Left colon (tissue), 2 donors: ENCODE measurements around the gene CENPVL1. TPM values are rescaled to one million over a fixed set of nuclear protein-coding genes. Genes with fewer than 3 reads are reported as not detected.
"Not testable (repeated sequence)": the region's sequence is repeated elsewhere in the genome, so short reads cannot be mapped to it uniquely, and the experiment has no call there.

Experiments
- ATAC-seq: fragments of 200-7000 bp; cut with Tn5 transposase; one replicate; pipeline ENCODE4 v1.9.1; 2020; ENCODE audit warnings: mild to moderate bottlenecking, moderate library complexity
- DNase-seq, 2 donors: peaks; one replicate each; pipeline ENCODE4 v3.0.0-alpha.2; 2020
- intact Hi-C, 2 donors: fragments of 100-400 bp; cut with DNase I in 1 of 2; cut with micrococcal nuclease in 1 of 2; formaldehyde crosslinking; loops; one replicate each; pipeline versions ENCODE4 v1.11.2 to v1.14.0; 2022; cut with DNase I, micrococcal nuclease
- long read RNA-seq: library from polyadenylated mRNA; unstranded; transcript quantifications from one replicate; pipeline ENCODE4 v2.0.0, GENCODE V29; 2021
- total RNA-seq, 2 donors: library from RNA; stranded (reverse); fragmentation: NEBNext Ultra II Directional; extraction: Animal tissue kit (Norgen Biotek cat#: 25700); gene quantifications; one replicate each; pipeline ENCODE4 v1.2.1, GENCODE V29; 2021
- donor health status: DM: no; HTN: no; CAD: no.
- donor health status: DM: yes; HTN: yes; CAD: no.

Gene CENPVL1
- not detected for total RNA-seq
- long read RNA-seq = 0 reads

GRCh38 chrX:51710277-51711164 lies at the start of gene CENPVL1:
Gene CENPVL1 (plus strand): TSS chrX:51710512. CDS start chrX:51710512, 0 bp downstream.
- DNase-seq, ATAC-seq, intact Hi-C loops: not testable (repeated sequence)

DNA sequence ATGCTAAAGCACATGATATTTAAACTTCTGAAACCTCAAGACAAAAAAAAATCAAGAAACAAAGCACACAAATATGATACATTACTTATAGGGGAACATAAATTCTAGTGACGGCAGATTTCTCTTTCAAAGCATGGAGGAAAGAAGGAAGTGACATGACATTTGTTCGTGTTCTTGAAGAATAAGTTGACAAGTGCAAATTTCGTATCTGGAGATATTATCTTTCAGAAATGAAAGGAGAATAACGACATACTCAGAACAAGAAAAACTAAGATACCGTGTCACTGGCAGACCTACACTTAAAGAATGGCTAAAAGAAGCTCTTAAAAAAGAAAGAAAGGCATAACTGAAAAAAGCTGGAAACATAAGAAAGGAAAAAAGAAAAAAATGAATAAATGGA lies 44.3 kb upstream of the CENPVL1 start:
- no peak for DNase-seq
- intact Hi-C loops = no loop called here
- ATAC-seq = no peak

DNA sequence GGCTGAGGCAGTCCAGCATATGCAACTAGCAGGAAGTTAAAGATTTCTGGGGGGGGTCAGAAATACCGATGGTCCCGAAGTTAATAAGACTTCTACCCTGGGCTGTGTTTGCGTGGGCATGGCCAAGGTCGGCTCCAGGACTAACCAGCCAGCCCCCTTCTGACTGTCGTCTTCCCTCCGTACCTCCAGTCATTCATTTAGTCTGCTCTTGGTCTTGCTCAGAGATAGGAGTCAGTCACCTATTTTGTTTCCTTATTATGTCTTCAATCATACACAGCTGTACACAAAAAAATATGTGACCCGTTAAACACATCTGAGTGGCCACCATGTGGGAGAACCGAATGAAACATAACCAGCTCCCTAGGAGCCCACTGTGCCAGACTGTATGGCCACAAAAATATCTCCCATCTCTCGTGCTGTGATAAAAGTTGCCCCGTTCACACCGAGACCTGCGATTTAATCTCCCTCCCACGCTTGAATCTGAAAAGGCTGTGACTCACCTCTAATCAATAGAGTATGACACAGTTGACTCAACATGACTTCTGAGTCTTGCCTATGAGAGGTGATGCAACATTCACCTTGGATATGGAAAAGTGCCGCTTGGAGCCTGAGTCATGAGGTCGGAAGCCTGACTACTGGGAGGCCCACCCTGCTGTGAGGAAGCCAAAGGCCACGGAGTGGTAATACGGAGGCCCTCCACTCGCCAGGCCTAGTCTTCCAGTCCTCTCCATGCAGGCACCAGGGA lies 30.5 kb upstream of the CENPVL1 start:
- intact Hi-C loops, DNase-seq, ATAC-seq: not testable (repeated sequence)

- intact Hi-C loops, ATAC-seq: not testable (repeated sequence)
Measured at GRCh38 chrX:51681808-51682719, 28.2 kb upstream of the CENPVL1 start.

GRCh38 chrX:51682720-51683062 lies 27.6 kb upstream of the CENPVL1 start, which contains the start of gene CENPVL2:
Gene CENPVL2 (minus strand): TSS chrX:51682831. CDS start chrX:51682831, 0 bp downstream.
- intact Hi-C loops, ATAC-seq: not testable (repeated sequence)

More at GRCh38 chrX:51681808-51682719, 28.2 kb upstream of the CENPVL1 start:
- DNase-seq = not testable (repeated sequence)

GRCh38 chrX:51694254-51694653 lies 16.1 kb upstream of the CENPVL1 start:
- ATAC-seq = no peak
- intact Hi-C loops = no loop called here

More at GRCh38 chrX:51682720-51683062, 27.6 kb upstream of the CENPVL1 start, which contains the start of gene CENPVL2:
- DNase-seq = not testable (repeated sequence)

GRCh38 chrX:51697397-51697796 lies 12.9 kb upstream of the CENPVL1 start:
- DNase-seq = no peak
- no peak for ATAC-seq
- intact Hi-C loops = no loop called here

More at GRCh38 chrX:51694254-51694653, 16.1 kb upstream of the CENPVL1 start:
- DNase-seq = no peak

DNA sequence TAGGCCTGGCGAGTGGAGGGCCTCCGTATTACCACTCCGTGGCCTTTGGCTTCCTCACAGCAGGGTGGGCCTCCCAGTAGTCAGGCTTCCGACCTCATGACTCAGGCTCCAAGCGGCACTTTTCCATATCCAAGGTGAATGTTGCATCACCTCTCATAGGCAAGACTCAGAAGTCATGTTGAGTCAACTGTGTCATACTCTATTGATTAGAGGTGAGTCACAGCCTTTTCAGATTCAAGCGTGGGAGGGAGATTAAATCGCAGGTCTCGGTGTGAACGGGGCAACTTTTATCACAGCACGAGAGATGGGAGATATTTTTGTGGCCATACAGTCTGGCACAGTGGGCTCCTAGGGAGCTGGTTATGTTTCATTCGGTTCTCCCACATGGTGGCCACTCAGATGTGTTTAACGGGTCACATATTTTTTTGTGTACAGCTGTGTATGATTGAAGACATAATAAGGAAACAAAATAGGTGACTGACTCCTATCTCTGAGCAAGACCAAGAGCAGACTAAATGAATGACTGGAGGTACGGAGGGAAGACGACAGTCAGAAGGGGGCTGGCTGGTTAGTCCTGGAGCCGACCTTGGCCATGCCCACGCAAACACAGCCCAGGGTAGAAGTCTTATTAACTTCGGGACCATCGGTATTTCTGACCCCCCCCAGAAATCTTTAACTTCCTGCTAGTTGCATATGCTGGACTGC lies 2.8 kb downstream of the CENPVL1 start:
- intact Hi-C loops, DNase-seq, ATAC-seq: not testable (repeated sequence)

- DNase-seq = no peak
- no peak for ATAC-seq
- intact Hi-C loops = no loop called here
Measured at GRCh38 chrX:51728202-51728601, 17.9 kb downstream of the CENPVL1 start.

DNA sequence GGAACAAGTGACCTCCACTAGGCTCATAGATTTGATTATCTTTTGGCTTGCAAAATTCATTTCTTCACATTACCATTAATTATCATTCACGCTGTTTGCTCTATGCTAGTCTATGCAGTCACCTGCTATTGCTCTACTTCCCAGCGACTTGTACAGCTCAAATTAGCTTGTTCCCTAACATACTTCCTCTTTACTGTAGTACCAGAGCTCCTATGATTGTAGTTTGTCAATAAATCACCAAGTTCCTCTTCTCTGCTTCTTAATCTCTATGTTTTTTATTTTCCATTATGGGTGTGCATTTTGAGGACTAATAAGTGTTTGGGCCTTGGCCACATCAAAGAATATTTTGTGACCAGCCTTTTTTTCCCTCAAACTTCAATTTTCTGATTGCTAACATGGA lies 26.8 kb downstream of the CENPVL1 start:
- DNase-seq = no peak
- ATAC-seq = peak; percentile 53
- intact Hi-C loops = no loop called here

DNA sequence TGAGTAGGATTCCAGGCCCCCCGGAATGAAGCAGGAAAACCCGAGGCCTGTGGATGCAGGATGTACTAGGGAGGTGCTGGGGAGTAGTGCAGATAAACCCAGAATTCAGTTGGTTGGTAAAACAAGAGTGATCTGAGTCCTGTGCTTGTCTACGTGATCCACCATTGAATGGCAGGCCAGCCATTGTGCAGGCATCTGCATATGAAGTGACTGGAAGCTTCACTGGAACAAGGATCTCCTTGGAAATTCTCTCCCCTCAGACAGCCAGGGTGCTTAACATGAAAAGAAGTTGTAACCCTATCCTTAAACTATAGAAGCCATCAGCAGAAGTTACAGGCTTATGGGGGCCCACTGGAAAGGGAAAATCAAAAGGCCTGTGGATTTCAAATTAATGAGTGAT lies 32.3 kb downstream of the CENPVL1 start:
- ATAC-seq (no peak), DNase-seq (no peak)
- intact Hi-C loops = no loop called here

DNA sequence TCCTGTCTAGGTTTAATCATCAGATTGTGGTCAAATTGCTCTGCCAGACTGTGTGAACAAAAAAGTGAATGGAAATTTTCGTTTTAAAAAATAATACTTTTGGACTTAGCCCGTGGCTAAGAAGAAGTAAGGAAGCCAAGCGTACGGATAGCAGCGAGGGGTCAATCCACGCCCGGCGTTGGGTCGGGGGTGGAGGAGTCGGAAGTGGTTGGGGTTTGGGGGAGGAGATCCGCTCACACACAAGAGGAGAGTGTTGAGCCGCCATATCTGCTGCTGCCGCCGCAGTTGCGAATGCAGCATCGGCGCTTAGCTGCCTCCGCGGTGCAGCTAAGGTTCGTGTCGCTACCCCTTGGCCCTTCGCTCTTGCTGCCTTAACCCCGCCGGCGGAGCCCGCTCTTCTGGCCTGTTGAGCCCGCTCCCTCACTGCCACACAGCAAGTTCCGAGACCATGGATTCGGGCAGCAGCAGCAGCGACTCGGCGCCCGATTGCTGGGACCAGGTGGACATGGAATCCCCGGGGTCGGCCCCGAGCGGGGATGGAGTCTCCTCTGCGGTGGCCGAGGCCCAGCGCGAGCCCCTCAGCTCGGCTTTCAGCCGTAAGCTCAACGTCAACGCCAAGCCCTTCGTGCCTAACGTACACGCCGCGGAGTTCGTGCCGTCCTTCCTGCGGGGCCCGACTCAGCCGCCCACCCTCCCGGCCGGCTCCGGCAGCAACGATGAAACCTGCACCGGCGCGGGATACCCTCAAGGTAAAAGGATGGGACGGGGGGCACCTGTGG lies 33.1 kb downstream of the CENPVL1 start, which contains the start of gene GSPT2:
GSPT2 (plus strand) TSS at position 264 of the 779 bp plus-strand sequence; CDS start at position 449, 185 bp downstream.
- intact Hi-C loops = no loop called here
- DNase-seq (peak; percentile 65 to 70), ATAC-seq (peak; percentile 96)

GRCh38 chrX:51747671-51748070 lies 37.4 kb downstream of the CENPVL1 start:
- DNase-seq (no peak), ATAC-seq (no peak)
- intact Hi-C loops = no loop called here

- intact Hi-C loops = no loop called here
- ATAC-seq = no peak
- DNase-seq = no peak
Measured at GRCh38 chrX:51759055-51759839, 48.9 kb downstream of the CENPVL1 start.

- intact Hi-C loops = no loop called here
- no peak for ATAC-seq
Measured at GRCh38 chrX:51760657-51761056, 50.3 kb downstream of the CENPVL1 start.

More at GRCh38 chrX:51760657-51761056, 50.3 kb downstream of the CENPVL1 start:
- DNase-seq = no peak
